VCaP (cell line): Measurements from ENCODE around the gene CNIH3.

ENCODE experiments used
- H3K27ac ChIP-seq: fragments of 450-650 bp; 2 replicates; pipeline ENCODE4 v1.5.1; 2017
- CTCF ChIP-seq: fragments of 450-650 bp; conservative IDR thresholded peaks from 2 replicates; pipeline ENCODE4 v1.5.1; 2017; ENCODE audit warnings: mild to moderate bottlenecking, moderate library complexity

The CNIH3 gene

GRCh38 chr1:224687465-224687864, 71.3 kb downstream of the CNIH3 start:
- H3K27ac ChIP-seq, result no peak overlapping the region

GRCh38 chr1:224689374-224689773, 73.3 kb downstream of the CNIH3 start:
- TF ChIP-seq CTCF, result no peak
- H3K27ac ChIP-seq, result no peak overlapping the region

More at GRCh38 chr1:224687465-224687864, 71.3 kb downstream of the CNIH3 start:
- no peak for TF ChIP-seq CTCF

- H3K27ac ChIP-seq, result no peak overlapping the region
- TF ChIP-seq CTCF, result no peak
These were observed 74.5 kb downstream of the CNIH3 start for GRCh38 chr1:224690576-224690975.

- no peak for TF ChIP-seq CTCF
- no peak overlapping the region for H3K27ac ChIP-seq
These were observed 75.2 kb downstream of the CNIH3 start for GRCh38 chr1:224691148-224691925.

- no peak overlapping the region for H3K27ac ChIP-seq
- no peak for TF ChIP-seq CTCF
These were observed 78.9 kb downstream of the CNIH3 start for GRCh38 chr1:224694969-224695368.

GRCh38 chr1:224696021-224696420, 79.9 kb downstream of the CNIH3 start:
- no peak for TF ChIP-seq CTCF
- no peak overlapping the region for H3K27ac ChIP-seq

- H3K27ac ChIP-seq, result no peak overlapping the region
- no peak for TF ChIP-seq CTCF
These were observed 81.0 kb downstream of the CNIH3 start for GRCh38 chr1:224696891-224697765.
